NK-92 treated with Interleukin-12 subunit alpha and Interleukin-12 subunit beta, amount 100 ng/mL, for 24 hours (cell line): Measurements from ENCODE around the gene PRR27.

Experiments used
- DNase-seq: peaks from one replicate; lab custom pipeline; 2025; lab: John Stamatoyannopoulos, UW

Gene PRR27

DNA sequence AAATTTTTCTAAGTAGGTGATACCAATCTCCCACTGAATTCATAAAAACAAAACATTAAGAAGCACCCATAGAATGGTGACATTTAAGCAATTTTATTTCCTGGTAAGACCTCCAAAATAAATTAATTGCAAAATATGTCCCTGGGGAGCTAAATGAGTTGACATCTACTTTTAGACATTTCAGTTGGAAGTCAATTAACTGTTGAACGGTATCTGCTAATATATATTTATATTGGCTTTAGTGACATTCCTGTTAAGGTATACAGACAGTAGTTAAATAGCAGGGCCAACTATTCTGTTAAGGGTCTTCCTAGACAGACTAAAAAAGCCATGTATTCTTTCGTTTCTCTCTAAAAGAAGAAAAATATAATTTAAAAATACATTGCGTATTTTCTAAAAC is at the start of gene PRR27:
PRR27 (plus strand) TSS at position 301 of the 400 bp plus-strand sequence. CDS start 139 bp downstream, outside the sequence.
- no peak for DNase-seq

DNA sequence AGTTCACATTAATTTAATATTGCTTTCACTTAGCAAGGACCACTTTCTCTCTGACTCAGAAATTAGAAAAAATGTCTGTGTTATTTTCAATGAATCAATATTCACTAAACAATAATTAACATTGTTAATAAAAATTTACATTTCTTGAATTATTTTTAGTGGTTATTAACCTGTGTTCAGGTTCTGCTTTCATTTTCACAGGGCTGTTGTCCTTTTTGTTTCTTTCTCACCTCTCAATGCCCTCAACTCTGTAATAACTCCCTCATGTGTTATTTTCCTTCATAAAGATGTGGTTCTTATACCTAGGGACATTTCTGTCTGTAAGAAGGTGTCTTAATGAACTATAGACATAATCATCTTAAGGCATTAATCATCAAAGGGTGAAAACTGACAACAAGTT is 43.1 kb upstream of the PRR27 start:
- DNase-seq, result no peak

DNA sequence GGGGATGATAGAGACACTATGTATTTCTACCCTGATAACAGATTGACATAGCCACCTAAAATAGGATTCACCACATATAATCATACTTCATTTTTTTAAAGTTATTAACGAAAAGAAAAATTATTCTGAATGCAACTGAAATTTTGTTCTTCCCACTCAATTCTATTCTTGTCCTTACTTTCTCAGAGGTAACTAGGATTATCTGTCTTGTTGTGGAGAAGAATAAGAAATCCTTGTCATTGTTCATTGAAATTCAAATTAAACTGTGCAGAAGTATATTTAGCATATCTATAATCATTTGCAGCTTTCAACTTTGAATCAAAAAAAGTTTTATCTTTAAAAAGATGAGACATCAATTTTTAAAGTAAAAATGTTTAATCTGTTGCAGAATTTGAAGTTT is 40.4 kb upstream of the PRR27 start:
- DNase-seq, result no peak

DNA sequence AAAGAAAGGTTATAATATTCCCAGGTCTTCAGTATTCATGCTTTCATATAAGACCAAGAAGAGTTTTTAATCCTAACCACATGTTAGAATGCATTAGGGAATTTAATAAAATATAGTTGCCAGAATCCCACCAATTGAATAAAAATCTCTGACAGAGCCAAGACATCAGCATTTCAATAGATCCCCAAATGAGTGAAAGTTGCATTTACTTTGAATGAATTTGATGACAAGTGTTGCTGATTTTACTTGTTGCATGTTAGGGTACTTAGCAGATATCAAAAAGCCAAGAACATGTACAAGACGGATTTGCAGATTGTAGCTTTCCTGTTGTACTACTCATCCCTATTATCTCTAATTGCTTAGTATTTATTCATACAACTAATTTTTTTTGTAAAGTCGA is 39.9 kb upstream of the PRR27 start:
- no peak for DNase-seq

DNA sequence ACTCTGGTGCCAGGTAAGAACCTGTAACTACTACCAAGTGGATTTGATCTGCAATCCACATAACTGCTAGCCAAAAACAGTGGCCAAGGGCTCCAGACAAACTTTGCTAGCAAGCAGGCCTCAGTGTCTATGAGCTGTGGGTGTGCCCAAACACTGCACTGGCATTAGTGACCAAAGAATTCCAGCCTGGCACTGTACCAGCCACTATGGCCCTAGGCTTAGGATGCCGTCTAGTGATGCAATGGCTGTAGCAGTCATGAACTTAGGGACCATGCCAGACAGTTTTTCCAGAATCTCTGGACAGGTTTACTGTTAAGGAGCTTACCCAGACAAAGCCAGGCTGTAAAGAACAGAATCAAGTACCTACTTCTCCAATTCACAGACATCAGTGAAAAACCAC is 33.7 kb upstream of the PRR27 start:
- DNase-seq, result no peak

DNA sequence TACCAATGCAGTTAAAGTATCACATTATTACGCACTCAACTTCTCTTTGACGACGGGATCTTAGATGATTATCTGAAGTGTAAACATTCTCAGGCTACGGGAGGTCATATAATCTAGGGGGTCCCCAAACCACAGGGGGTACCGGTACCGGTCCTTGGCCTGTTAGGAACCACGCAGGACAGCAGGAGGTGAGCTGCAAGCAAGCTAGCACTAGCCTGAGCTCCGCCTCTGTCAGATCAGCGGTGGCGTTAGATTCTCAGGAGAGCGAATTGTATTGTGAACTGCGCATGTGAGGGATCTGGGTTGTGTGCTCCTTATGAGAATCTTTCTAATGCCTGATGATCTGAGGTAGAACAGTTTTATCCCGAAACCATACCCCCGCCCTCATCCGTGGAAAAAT is 20.6 kb upstream of the PRR27 start:
- DNase-seq, result no peak

DNA sequence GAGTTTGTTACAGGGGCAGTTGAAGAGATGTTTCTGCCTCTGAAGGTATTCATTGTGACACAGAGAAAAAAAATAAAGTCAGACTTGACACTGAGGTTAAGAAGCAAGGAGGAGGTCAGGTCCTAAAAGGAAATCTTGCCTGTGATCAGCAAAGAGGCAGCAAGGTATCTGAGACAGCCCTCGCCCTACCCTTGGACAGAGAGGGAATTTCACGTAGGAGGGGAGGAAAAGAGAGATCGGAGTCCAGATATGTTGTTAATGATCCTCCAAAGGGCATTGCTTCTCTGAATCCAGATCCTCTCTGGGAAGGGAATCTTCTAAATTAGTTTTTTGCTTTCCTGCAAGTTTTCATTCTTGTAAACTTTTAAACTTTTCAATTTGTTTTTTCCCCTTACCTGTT is 15.3 kb upstream of the PRR27 start:
- no peak for DNase-seq

DNA sequence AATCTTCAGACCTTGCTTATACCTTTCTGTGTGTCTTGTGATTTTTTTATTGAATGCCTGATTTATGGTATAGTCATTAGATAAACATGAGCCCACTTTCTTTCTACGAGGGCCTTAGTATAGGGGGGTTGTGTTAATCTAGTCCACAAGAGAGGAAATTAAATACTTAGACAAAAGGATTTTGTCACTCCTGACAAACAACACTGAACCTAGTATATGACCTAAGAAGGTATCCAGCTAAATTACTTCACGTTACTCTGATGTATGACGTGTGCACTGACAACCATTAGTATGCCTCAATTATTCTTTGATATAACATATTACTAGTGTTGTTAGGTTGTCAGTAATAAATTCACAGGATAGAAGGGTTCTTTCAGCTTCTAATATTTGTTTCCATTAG is 2.8 kb upstream of the PRR27 start:
- DNase-seq, result no peak

DNA sequence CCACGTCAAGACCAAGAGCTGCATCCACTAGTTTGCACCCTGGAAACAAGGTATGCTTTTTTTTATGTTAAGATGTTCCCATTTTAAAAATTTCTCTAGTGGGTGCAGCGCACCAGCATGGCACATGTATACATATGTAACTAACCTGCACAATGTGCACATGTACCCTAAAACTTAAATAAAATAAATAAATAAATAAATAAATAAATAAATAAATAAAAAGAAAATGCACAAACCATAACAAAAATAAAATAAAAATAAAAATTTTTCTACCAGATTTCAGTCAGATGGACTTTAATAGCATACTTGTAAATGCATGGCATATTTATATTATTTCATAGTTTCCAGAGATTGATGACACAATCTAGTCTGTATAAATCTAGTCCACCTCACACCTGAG is 1.9 kb upstream of the PRR27 start:
- DNase-seq, result no peak

DNA sequence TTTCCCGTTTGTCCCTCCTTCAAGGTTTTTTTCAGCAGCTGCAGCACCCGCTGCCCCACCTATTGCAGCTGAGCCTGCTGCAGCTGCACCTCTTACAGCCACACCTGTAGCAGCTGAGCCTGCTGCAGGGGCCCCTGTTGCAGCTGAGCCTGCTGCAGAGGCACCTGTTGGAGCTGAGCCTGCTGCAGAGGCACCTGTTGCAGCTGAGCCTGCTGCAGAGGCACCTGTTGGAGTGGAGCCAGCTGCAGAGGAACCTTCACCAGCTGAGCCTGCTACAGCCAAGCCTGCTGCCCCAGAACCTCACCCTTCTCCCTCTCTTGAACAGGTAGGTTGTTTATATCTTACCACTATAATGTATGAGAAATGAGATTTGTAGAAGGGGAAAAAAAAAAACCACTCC is 4.5 kb downstream of the PRR27 start:
- no peak for DNase-seq

DNA sequence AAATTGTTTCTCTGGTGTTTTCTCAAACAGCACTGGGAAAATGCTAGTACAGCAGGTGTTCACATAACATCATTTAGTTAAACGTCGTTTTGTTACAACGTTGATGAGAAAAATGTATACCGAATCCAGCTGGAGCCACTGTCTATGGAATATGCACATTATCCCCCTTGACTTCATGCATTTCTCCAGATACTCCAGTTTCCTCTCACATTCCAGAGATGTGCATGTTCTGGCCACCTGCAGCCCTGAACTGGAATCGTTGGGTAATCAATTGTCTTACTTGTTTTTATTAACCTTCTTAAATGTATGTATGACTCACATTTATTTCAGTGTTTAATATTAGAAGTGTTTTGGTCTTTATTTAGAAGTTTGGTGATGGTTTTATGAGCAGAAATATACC is 23.1 kb downstream of the PRR27 start:
- no peak for DNase-seq

DNA sequence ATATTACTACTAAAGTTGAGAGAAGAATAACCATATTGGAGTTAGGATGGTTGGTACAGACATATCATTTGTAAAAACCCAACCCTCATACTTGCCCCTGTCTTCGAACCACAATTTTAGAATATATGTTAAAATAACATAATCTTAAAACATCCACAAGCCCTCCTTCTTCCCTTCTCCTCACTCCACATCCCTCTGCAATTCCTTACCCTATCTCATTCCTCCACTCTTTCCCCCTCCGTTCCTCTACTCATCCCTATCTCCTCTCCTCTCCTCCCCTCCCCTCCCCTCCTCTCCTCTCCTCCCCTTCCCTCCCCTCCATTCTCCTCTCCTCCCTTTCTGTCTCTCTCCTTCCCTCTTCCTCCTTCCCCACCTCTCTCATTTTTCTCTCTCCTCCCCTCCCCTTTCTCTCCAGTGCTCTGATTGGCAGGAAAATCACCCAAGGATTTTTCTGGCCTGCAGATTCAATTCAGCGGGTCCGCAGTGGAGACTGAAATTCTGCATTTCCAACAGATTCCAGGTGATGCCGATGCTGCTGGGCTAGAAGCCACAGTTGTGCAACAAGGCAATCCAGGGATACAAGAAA is 24.1 kb downstream of the PRR27 start:
- no peak for DNase-seq

DNA sequence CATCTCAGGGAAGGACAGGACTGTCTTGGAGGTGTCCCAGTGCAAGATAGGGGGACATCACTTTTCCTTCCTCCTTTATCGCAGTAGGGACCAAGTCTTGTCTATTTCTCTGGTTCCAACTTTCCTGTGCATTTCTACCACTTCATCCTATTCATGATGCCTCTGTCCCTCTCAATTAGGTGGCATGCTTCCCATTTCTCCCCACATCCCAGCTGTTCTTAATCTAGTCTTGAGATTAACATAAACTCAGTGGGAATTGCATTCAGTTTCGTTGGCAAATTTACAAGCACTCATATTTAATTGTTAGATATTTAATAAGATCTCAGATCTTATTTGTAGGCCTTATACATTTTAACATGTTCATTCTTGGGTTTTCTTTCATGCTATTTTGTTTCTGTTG is 25.8 kb downstream of the PRR27 start:
- DNase-seq, result no peak

DNA sequence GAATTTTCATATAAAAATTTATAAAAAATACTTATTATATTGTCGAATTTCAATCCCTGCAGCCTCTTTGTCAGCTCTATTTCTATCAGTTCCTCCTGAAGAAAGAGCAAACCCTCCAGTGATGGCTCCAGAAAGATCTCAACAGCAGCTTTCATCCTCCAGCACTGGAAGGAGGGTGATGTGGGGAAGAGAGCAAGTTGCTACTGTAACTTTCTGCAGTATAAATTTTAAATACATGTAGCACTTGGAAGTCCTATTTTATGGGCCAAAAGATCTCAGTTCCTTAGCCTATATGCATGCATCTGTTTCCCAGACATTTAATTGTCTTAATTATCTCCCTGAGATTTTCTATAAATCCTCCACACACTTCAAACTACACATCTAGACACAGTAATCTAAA is 27.8 kb downstream of the PRR27 start:
- no peak for DNase-seq

DNA sequence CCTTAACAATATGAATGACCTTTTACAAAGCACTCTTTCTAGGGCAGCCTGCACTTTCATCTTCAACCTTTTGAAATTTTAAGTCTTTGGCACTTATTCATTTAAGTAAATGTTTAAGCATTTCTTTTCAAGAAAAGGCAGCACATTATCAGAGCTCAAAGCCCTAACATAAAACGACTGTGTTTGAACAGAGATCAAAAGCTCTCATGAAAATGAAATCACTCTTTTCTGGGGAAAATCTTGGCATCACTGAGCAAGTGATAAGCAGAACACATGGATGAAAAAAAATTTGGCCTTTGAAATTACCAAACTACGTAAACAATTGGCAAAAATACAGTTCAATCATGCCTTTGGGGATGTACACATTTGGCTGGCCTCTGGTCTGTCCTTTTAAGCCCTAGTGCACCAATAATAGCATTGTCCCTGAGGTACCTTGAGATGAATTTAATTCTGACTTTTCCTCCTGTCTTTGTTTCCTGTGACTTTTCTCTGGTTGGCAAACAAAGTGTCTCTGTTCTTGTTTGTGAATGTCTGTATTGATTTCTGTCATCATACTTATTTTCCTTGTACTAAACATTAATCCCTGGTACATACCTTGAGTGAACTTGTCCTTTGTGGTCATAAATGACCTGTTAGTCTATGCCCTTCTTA is 28.6 kb downstream of the PRR27 start:
- no peak for DNase-seq

DNA sequence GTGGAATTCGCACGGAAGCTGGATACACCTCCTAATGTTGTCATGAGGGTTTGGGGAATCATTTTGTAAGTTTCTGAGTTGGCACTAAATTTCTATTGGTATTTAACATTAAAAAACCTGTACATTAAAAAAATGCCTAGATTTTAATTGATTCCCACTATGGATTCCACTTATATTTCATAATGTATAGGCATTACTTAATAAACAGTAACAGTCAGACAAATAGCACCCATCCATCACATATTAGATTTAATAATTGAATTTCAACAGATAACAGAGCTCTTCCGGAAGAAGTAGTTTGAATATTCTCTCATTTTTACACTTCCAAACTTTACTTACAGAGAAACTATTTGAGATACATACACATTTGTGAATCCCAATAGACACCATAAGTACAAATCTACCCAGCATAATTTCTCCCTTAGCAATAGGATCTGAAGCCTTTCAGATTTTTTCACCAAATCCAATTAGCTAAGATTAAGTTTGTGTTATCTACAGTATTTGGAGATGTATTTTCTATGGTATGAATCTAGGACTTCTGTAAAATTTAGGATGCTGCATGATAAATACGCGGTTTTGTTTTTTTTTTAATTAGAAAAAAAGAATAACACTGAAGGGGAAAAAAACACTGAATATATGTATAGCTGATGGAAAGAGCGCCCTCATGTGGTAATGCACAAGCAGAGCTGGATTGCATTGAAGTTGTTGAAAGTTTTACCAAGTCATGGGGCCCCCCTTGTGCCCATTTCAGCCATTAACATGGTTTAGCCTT is 29.3 kb downstream of the PRR27 start:
- DNase-seq, result no peak

DNA sequence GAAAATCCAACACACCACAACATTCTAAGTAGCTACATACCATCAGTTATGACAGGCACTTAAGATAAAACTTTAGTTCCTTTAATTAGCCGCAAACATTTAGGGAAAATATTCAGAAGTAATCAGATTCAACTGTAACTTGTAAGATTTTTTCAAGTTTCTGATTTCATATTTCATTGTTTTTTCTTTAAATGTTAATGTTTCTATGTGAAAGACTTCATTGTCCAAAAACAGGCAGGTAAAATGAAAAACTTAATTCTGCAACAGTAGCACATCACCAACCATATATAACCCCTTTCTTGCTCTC is 29.9 kb downstream of the PRR27 start:
- DNase-seq, result no peak

DNA sequence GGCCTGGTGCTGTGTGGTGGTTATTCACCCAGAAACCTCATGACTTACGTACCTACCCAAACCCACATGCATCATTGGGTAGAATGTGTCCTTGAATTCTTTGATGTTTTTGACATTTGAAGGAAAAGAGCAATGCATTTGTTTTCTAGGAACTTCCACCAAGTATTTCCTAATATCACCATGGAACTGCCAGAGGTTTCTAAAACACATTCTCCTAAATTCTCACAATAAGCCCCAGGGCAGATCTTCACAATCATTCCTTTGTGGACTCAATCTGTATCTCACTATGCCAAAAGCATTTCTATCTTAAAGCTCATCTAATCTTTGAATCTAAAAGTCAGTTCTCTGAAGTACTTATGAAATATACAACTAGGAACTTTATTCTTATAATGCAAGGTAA is 33.2 kb downstream of the PRR27 start:
- no peak for DNase-seq

DNA sequence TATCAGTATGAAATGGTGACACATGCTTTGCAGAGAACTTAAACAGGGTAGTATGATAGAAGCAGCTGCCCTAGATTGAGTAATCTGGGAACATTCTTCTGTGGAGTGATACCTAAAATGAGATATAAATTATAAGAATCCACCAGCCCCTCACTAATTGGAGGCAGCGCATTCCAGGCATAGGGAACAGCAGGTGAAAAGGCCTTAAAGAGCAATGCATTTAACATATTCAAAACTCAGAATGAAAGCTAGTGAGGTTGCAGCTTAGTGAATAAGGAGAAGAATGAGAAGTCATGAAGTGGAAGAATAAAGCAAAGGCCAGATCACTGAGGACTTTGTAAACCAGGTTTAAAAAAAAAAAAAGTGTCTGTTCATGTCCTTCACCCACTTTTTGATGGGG is 36.5 kb downstream of the PRR27 start:
- DNase-seq, result no peak

DNA sequence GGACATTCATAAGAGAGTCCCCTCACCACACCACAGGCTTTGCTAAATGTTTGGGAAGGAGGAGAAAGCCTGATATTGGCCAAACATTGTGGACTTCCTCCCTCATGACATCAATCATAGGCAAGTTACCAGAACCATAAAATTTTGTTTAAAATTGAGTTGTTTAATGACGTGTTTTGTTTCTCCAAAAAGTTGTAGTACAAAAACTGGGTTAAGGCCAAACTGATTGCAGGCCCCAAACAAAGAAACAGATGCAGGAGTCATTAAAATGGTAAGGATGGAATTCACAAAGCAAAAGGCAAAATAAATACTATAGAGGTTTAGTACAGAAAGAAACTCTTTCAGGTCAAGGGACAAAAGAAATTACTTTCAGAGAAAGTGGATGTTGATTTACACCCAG is 37.6 kb downstream of the PRR27 start:
- DNase-seq, result no peak

DNA sequence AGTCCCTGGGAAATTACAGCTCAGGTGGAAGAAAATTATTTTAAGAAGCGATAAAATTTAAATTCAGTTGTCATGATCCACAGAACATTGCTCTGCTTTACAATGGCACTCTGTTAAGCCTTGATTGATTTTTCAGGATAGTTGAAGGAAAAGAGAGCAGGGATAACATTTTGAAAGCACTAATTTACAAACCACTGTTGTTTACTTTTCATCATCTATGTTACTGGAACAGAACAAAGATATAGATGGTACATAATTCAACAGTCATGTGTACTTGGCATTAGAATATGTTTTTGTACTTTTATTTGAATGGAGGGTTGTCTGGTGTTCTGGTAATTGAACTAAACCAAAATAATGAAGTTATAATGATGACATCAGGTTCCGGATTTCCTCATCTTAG is 38.9 kb downstream of the PRR27 start:
- no peak for DNase-seq

DNA sequence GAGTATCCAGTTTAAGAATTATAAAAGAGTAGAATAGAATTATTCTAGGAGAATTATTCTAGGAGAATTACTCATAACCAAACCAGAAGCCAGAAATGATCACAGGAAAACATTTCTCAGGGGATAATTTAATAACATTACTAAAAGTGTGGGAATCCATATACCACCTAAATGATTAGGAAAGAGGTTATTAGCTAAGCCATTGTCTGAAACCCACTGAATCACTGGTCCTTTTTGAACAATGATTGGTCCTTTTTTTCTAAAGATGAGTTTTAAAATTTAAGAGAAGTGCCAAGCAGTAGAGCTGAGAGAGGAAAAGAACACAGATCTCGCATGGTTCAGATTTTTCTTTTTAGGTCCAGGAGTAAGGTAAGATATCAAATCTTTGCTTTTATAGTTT is 41.4 kb downstream of the PRR27 start, which contains the start of gene ODAM:
ODAM (plus strand) TSS at position 301 of the 400 bp plus-strand sequence. CDS start 819 bp downstream, outside the sequence.
- DNase-seq, result no peak

DNA sequence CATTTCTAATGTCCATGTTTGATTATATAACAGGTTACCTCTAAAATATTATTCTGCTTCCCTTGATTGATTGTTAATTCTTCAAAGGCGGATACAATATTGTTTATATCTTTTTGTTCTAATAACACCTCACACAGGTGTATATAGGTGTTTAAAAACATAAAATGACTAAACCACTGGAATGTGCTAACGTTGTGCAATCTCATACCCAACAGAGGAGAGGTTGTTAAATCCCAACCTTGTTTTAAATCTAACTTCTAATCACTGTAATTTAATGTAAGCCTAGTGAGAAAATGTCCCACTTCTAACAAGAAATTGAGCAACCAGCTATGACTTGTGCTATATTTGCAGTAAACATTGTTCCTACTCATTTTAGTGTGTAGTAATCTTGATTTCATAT is 42.8 kb downstream of the PRR27 start:
- DNase-seq, result no peak

DNA sequence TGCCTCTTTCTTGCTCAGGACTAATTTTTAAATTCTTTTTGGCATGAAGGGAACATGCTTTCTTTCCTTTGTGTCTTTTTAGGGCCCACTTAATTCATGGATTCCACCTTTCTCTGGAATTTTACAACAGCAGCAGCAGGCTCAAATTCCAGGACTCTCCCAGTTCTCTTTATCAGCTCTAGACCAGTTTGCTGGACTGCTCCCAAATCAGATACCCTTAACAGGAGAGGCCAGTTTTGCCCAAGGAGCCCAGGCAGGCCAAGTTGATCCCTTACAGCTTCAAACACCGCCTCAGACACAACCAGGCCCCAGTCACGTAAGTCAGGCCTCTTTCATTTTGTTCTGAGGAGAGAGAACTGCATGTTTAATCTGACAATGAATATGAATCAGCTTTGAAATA is 43.8 kb downstream of the PRR27 start:
- no peak for DNase-seq
